Lung (tissue), 12 donors: Measurements from ENCODE around the gene SEMA4B. TPM values are rescaled to one million over a fixed set of nuclear protein-coding genes. Genes with fewer than 3 reads are reported as not detected.
A peak's percentile ranks its signal among the peaks of the same experiment; 100 is the strongest.

Experiments
- ATAC-seq: fragments of 200-7000 bp; cut with Tn5 transposase; one replicate; pipeline ENCODE4 v1.9.1; 2020; ENCODE audit warnings: moderate number of reproducible peaks; ENCODE audit not compliant: insufficient read depth, low FRiP score
- DNase-seq, 3 donors: peaks; one replicate each; pipeline ENCODE4 v3.0.0-alpha.2; 2013 to 2017
- H3K27ac ChIP-seq, 2 donors: one replicate each; pipeline ENCODE4 v1.5.1; 2013; ENCODE audit warnings: mild to moderate bottlenecking in 2 of 2, moderate library complexity in 2 of 2, control low read depth in 1 of 2, inconsistent platforms in 1 of 2, low read depth in 1 of 2, low read length in 1 of 2
- H3K27me3 ChIP-seq, 3 donors: one replicate each; pipeline ENCODE4 v1.5.1; 2013; ENCODE audit warnings: low read length in 2 of 3; ENCODE audit not compliant: control insufficient read depth in 3 of 3, insufficient read depth in 3 of 3
- H3K36me3 ChIP-seq, 4 donors: one replicate each; pipeline ENCODE4 v1.5.1; 2013; ENCODE audit warnings: low read length in 4 of 4, mild to moderate bottlenecking in 1 of 4, moderate library complexity in 1 of 4; ENCODE audit not compliant: control insufficient read depth in 4 of 4, insufficient read depth in 4 of 4
- H3K4me1 ChIP-seq, 5 donors: one replicate each; pipeline ENCODE4 v1.5.1; 2013; ENCODE audit warnings: low read length in 5 of 5, mild to moderate bottlenecking in 2 of 5, moderate library complexity in 1 of 5; ENCODE audit not compliant: control insufficient read depth in 5 of 5, insufficient read depth in 5 of 5
- H3K4me3 ChIP-seq: one replicate; pipeline ENCODE4 v1.5.1; 2013; ENCODE audit warnings: mild to moderate bottlenecking, control low read depth, moderate library complexity
- H3K9ac ChIP-seq, 2 donors: one replicate each; pipeline ENCODE4 v1.5.1; 2013; ENCODE audit warnings: low read length in 2 of 2, control low read depth in 1 of 2; ENCODE audit not compliant: insufficient read depth in 1 of 2
- H3K9me3 ChIP-seq, 4 donors: one replicate each; pipeline ENCODE4 v1.5.1; 2013; ENCODE audit warnings: low read length in 3 of 4, mild to moderate bottlenecking in 1 of 4, moderate library complexity in 1 of 4; ENCODE audit not compliant: control insufficient read depth in 4 of 4, insufficient read depth in 3 of 4
- CTCF ChIP-seq: IDR thresholded peaks from 2 replicates; pipeline ENCODE4 v1.5.1; 2012; ENCODE audit warnings: mild to moderate bottlenecking; ENCODE audit errors: control extremely low read depth, extremely low read depth
- WGBS, 2 donors: extraction: QIAGEN DNeasy Blood & Tissue Kit; methylation state at CpG; one replicate each; pipeline ENCODE4 v1.1.7; 2013; 5-methylcytosine and 5-hydroxymethylcytosine counted together
- polyA plus RNA-seq, 2 donors: library from polyadenylated mRNA; stranded (reverse); fragments of 200-250 nt; gene quantifications; one replicate each; pipeline ENCODE4 v1.2.1, GENCODE V29; 2013
- total RNA-seq, 2 donors: library from RNA; depleted of rRNA in 1 of 2; stranded (reverse); fragments of >200 nt in 1 of 2; gene quantifications; one replicate each; pipeline ENCODE4 v1.2.1, GENCODE V29; 2014 to 2021
- donor health status: control.
- donor health status: control.
- donor health status: Bipolar disorder and iron deficiency.
- donor health status: healthy.
- donor health status: DM: yes; HTN: yes; CAD: no.

Gene SEMA4B
- total and polyA plus RNA-seq, 4 donors: 24.0 to 87.5 (median 69.8) TPM

GRCh38 chr15:90232196-90232595 is 31.1 kb downstream of the SEMA4B start:
- Histone ChIP-seq H3K4me3 (no peak overlapping the region), H3K27ac (peak overlapping the region in 1 of 2 donors; percentile 21), H3K4me1 (peaks cover 0 to 19% (median 3%) of the 10 kb centered on the region in 5 donors), H3K36me3 (peaks cover 7 to 31% (median 8%) of the 10 kb centered on the region in 4 donors), H3K9me3 (no peaks in the 10 kb centered on the region), H3K9ac (no peak overlapping the region), H3K27me3 (no peaks in the 10 kb centered on the region)
- no peak for TF ChIP-seq CTCF
- no peak for ATAC-seq
- WGBS, 2 donors: 83 to 86% methylated on average over 13 of the region's 13 CpGs
- no peak for DNase-seq

- 8 to 12% methylated on average over 9 of the region's 9 CpGs for WGBS, 2 donors
- TF ChIP-seq CTCF: no peak
Measured at GRCh38 chr15:90232941-90233386, 31.8 kb downstream of the SEMA4B start.

GRCh38 chr15:90233387-90234095 is 32.4 kb downstream of the SEMA4B start, which contains the start of gene CIB1:
CIB1 (minus strand) TSS chr15:90233941; CDS start chr15:90233885, 56 bp downstream.
- peak within 1 kb of the TSS; percentile 86 for H3K4me3 ChIP-seq
- H3K27me3 ChIP-seq: no peaks in the 10 kb centered on the region
- H3K36me3 ChIP-seq: peaks cover 4 to 20% (median 9%) of the 10 kb centered on the region in 4 donors
- peaks cover 0 to 19% (median 3%) of the 10 kb centered on the region in 5 donors for H3K4me1 ChIP-seq
- DNase-seq (peak; percentile 98), ATAC-seq (peak; percentile 95)
- TF ChIP-seq CTCF: no peak
- peak within 1 kb of the TSS; percentile 73 to 93 for H3K9ac ChIP-seq
- WGBS, 2 donors: 0% methylated on average over 62 to 63 of the region's 63 CpGs
- peak within 1 kb of the TSS; percentile 93 to 97 for H3K27ac ChIP-seq
- no peaks in the 10 kb centered on the region for H3K9me3 ChIP-seq

More at GRCh38 chr15:90232941-90233386, 31.8 kb downstream of the SEMA4B start:
- H3K9ac ChIP-seq: peak overlapping the region; percentile 8 to 70
- ATAC-seq (no peak), DNase-seq (peak in 1 of 3 donors; percentile 7)
- peak overlapping the region; percentile 86 for H3K4me3 ChIP-seq
- no peaks in the 10 kb centered on the region for H3K9me3 ChIP-seq
- peak overlapping the region; percentile 89 to 97 for H3K27ac ChIP-seq
- H3K27me3 ChIP-seq: no peaks in the 10 kb centered on the region
- H3K4me1 ChIP-seq: peaks cover 0 to 19% (median 3%) of the 10 kb centered on the region in 5 donors
- H3K36me3 ChIP-seq: peaks cover 0 to 24% (median 9%) of the 10 kb centered on the region in 4 donors
